Activated CD4-positive, alpha-beta T cell treated with anti-CD3 and anti-CD28 coated beads, Interleukin-2, amount 10 ng/mL, durations not matched to agents 7 days and 5 days (primary cell): ENCODE measurements around the gene HEMGN. TPM values are rescaled to one million over a fixed set of nuclear protein-coding genes. Genes with fewer than 3 reads are reported as not detected.

ENCODE experiments used
- total RNA-seq, 2 experiments: library from RNA; stranded (reverse); gene quantifications; one replicate each; pipeline ENCODE4 v1.2.3, GENCODE V29; 2021

The HEMGN gene
- total RNA-seq, 2 experiments from 2014 or later: 2.2 to 2.9 TPM

Other genes with a start within 250 kb of the HEMGN start
- gene XPA, start 240.8 kb downstream of the HEMGN start, total RNA-seq: 10 to 100 TPM; 15.5 to 15.8 TPM
- under 1 TPM in 1 of 2 experiments, not detected in 1; 0.05 TPM for gene FOXE1, start 84.9 kb downstream of the HEMGN start, total RNA-seq
- 10 to 100 TPM; 26.6 to 31.8 TPM for gene TRMO, start 15.7 kb downstream of the HEMGN start, total RNA-seq
- 100 to 1,000 TPM; 358 to 453 TPM for gene ANP32B, start 45.2 kb upstream of the HEMGN start, total RNA-seq
- gene NANS, start 118.6 kb upstream of the HEMGN start, total RNA-seq: 10 to 100 TPM; 37.2 to 38.3 TPM
- gene TRIM14, start 181.1 kb upstream of the HEMGN start, total RNA-seq: 100 to 1,000 TPM; 116 to 124 TPM